K562 (cell line): ENCODE results near the gene SAMD10. TPM values are rescaled to one million over a fixed set of nuclear protein-coding genes. Genes with fewer than 3 reads are reported as not detected.

Experiments
- ATAC-seq: fragments of 200-7000 bp; cut with Tn5 transposase; 3 replicates; pipeline ENCODE4 v1.9.1; 2020; ENCODE audit warnings: moderate library complexity
- BruUV-seq: library from RNA; stranded (reverse); fragments of 400-500 nt; replicated peaks from 2 replicates; lab custom pipeline; 2021; lab: Mats Ljungman, UMichigan
- CTCF ChIA-PET: fragments of 300-600 bp; formaldehyde crosslinking; extraction: SDS; loops from one replicate; lab custom pipeline; 2021; ENCODE audit warnings: low intra/inter-chr PET ratio; lab: Yijun Ruan, JAX
- POLR2A ChIA-PET: fragments of 300-600, 350-650 bp; sonication (Branson Sonifier 250); formaldehyde crosslinking; extraction: SDS; loops from one replicate; lab custom pipeline; 2021; ENCODE audit warnings: antibody characterized with exemption, inconsistent platforms; lab: Yijun Ruan, JAX
- DNase-seq, 4 experiments: peaks; one replicate each; pipeline versions ENCODE4 v3.0.0 to v3.0.0-alpha.2; 2011 to 2018; ENCODE audit warnings: low spot score in 3 of 4, mixed read lengths in 3 of 4; ENCODE audit errors: extremely low read depth in 1 of 4
- FAIRE-seq: peaks from 2 replicates; lab custom pipeline; 2011; peaks lifted over from hg19 to GRCh38; lab: Jason Lieb, UNC
- H2AFZ ChIP-seq: 2 replicates; pipeline ENCODE4 v1.6.0; 2011; ENCODE audit warnings: low read depth, low read length, control low read depth, inconsistent platforms
- H3K27ac ChIP-seq: fragments of 200-600 bp; 3 replicates; pipeline ENCODE4 v1.8.0; 2011; ENCODE audit warnings: low read depth, mild to moderate bottlenecking, control low read depth, inconsistent platforms, low read length, moderate library complexity, mixed read lengths; ENCODE audit errors: extremely low read depth
- H3K27me3 ChIP-seq, 2 experiments: fragments of 300-600 bp in 1 of 2; 2 replicates in 1 of 2; 3 replicates in 1 of 2; pipeline versions ENCODE4 v1.6.0 to v1.8.0; 2011; ENCODE audit warnings: inconsistent platforms in 2 of 2, low read length in 2 of 2, mild to moderate bottlenecking in 1 of 2, mixed read lengths in 1 of 2, moderate library complexity in 1 of 2; ENCODE audit not compliant: control insufficient read depth in 2 of 2, insufficient read depth in 2 of 2
- H3K36me3 ChIP-seq: fragments of 300-600 bp; 3 replicates; pipeline ENCODE4 v1.8.0; 2011; ENCODE audit warnings: mild to moderate bottlenecking, low read length, inconsistent platforms; ENCODE audit not compliant: control insufficient read depth, insufficient read depth
- H3K4me1 ChIP-seq, 2 experiments: fragments of 200-600 bp in 1 of 2; replicated peaks in 1 of 2; 2 replicates in 1 of 2; 3 replicates in 1 of 2; pipeline versions ENCODE4 v1.5.1 to v1.8.0; 2011; ENCODE audit warnings: inconsistent platforms in 2 of 2, low read length in 2 of 2, mild to moderate bottlenecking in 1 of 2, mixed read lengths in 1 of 2, moderate library complexity in 1 of 2; ENCODE audit not compliant: control insufficient read depth in 2 of 2, insufficient read depth in 2 of 2
- H3K4me2 ChIP-seq: 2 replicates; pipeline ENCODE4 v1.6.1; 2011; ENCODE audit warnings: low read length, control low read depth, inconsistent platforms, mixed read lengths; ENCODE audit not compliant: insufficient read depth
- H3K4me3 ChIP-seq: fragments of 200-600 bp; sonication (generic), shearing (Covaris generic); 2 replicates; pipeline ENCODE4 v1.5.1; 2016; ENCODE audit warnings: control low read depth, inconsistent platforms
- H3K79me2 ChIP-seq: fragments of 200-600 bp; 3 replicates; pipeline ENCODE4 v1.8.0; 2011; ENCODE audit warnings: low read length, inconsistent platforms; ENCODE audit not compliant: control insufficient read depth, insufficient read depth
- H3K9ac ChIP-seq, 2 experiments: 2 replicates each; pipeline versions ENCODE4 v1.6.0 to v1.6.1; 2011; ENCODE audit warnings: low read depth in 2 of 2, low read length in 2 of 2, control low read depth in 1 of 2, inconsistent platforms in 1 of 2, mild to moderate bottlenecking in 1 of 2, mixed read lengths in 1 of 2; ENCODE audit not compliant: insufficient read depth in 1 of 2
- H3K9me1 ChIP-seq: one replicate; pipeline ENCODE4 v1.6.0; 2011; ENCODE audit warnings: inconsistent platforms, mild to moderate bottlenecking, low read length, moderate library complexity; ENCODE audit not compliant: control insufficient read depth, insufficient read depth
- H3K9me3 ChIP-seq: replicated peaks from 2 replicates; pipeline ENCODE4 v1.5.1; 2011; ENCODE audit warnings: low read depth, low read length, inconsistent platforms; ENCODE audit not compliant: control insufficient read depth, insufficient read depth
- H4K20me1 ChIP-seq: replicated peaks from 2 replicates; pipeline ENCODE4 v1.6.1; 2011; ENCODE audit warnings: low read length, inconsistent platforms, mixed read lengths; ENCODE audit not compliant: control insufficient read depth, insufficient read depth
- KDM1A ChIP-seq, 2 experiments: fragments of 450-650 bp; IDR thresholded peaks; 2 replicates each; pipeline ENCODE4 v1.6.1; 2016; ENCODE audit warnings: mild to moderate bottlenecking in 2 of 2
- WGBS: fragments of 100-300 bp; shearing (Covaris generic); methylation state at CpG from one replicate; pipeline ENCODE4 v1.1.6; 2016; ENCODE audit warnings: low coverage, mixed read lengths; ENCODE audit not compliant: insufficient coverage; ENCODE audit errors: missing lambda C conversion rate; 5-methylcytosine and 5-hydroxymethylcytosine counted together
- in situ Hi-C: fragments of 300-500 bp; cut with MboI; formaldehyde crosslinking; loops from 4 replicates; pipeline ENCODE4 v1.15.0; 2018; ENCODE audit warnings: inconsistent platforms, mixed read lengths
- intact Hi-C: fragments of 100-400 bp; cut with micrococcal nuclease; formaldehyde crosslinking; loops from 2 replicates; pipeline ENCODE4 v1.14.2; 2022
- polyA plus RNA-seq, 8 experiments: library from polyadenylated mRNA; depleted of rRNA in 4 of 8; stranded (reverse) in 5 of 8; unstranded in 3 of 8; fragments of >200 nt; fragmentation: Nextera tagmentation in 2 of 8; fragmentation: Illumina TruSeq in 1 of 8; extraction: Ambion mirVana in 2 of 8; extraction: Trizol in 1 of 8; gene quantifications; 2 replicates each; pipeline versions ENCODE4 v1.2.1 to v1.2.3, GENCODE V29; 2011 to 2014; ENCODE audit warnings: inconsistent platforms in 1 of 8, missing spikeins in 1 of 8
- total RNA-seq, 7 experiments: library from RNA; depleted of rRNA in 6 of 7; stranded (reverse); fragments of >200 nt in 6 of 7; fragmentation: Illumina TruSeq in 2 of 7; extraction: Trizol in 2 of 7; gene quantifications; 2 replicates each; pipeline versions ENCODE4 v1.2.1 to v1.2.3, GENCODE V29; 2011 to 2021; ENCODE audit warnings: low replicate concordance in 1 of 7
- TF ChIP-seq, protein P1 (sequence below): sonication (generic); formaldehyde crosslinking; IDR thresholded peaks from 2 replicates; pipeline ENCODE4 v1.5.0; 2020; ENCODE audit warnings: missing genetic modification reagents
- TF ChIP-seq, protein P2 (sequence below), 2 experiments: fragments of 450-650 bp; IDR thresholded peaks; 2 replicates each; pipeline ENCODE4 v1.6.1; 2018; ENCODE audit warnings: mild to moderate bottlenecking in 2 of 2, low read depth in 1 of 2; ENCODE audit not compliant: partially characterized antibody in 2 of 2

Gene SAMD10
- total and polyA plus RNA-seq, 9 of the 15 experiments (the other 6 are each of a cell fraction or from before 2014, with no cell fraction given): 0.37 to 15.2 (median 4.8) TPM

DNA sequence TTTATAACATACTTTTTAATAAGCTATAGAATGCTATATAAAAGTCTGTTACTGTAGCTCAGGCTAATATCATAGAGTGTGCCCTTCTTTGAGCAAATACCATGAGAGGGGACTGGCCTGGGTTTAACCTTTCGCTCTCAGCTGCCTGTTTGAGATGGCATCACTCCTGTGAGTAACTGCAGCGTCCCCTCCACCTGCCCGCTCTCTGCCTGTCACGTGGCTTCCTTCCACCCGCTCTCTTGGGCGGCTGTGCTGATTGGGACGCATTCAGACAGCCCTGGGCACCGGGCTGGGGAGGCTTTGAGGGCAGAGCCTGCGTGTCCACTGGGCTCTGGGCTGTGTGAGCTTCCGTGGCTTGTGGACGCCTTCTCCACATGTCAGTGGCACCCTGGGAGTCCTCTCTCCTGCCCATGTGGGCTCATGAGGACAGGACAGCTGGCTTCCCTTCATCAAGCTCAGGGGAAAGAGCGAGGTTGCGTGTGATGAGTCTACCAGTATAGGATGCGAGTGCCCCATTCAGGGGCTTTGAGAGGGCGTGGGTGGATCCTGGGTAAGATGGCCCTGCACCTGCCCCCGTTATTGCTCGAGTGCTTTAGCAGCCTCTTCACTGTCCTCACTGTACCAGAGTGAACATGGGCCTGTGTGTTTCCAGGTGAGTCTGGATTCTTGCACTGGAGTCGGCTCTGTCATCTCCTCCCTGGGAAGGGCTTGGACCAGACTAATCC, 45.8 kb upstream of the SAMD10 start:
- in situ Hi-C loops (no loop called here), intact Hi-C loops (no loop called here)
- H3K4me2 ChIP-seq: no peak overlapping the region
- 92% methylated on average over 18 of the region's 18 CpGs for WGBS
- no peaks in the 10 kb centered on the region for H3K9me1 ChIP-seq
- H4K20me1 ChIP-seq: peaks cover 3% of the 10 kb centered on the region; the same call in 1 of the 2 replicates
- no peak overlapping the region for H2AFZ ChIP-seq
- ChIA-PET POLR2A (no interaction called here), CTCF (no interaction called here)
- H3K27ac ChIP-seq: no peak overlapping the region
- peaks cover 0 to 7% of the 10 kb centered on the region in 2 experiments; a peak in 1 of 5 replicates for H3K4me1 ChIP-seq
- DNase-seq: no peak
- H3K79me2 ChIP-seq: no peaks in the 10 kb centered on the region
- no peak for ATAC-seq
- no peak overlapping the region for H3K4me3 ChIP-seq
- no peak for TF ChIP-seq KDM1A (IDR thresholded peaks at IDR 0.05)
- TF ChIP-seq, protein P1, sequence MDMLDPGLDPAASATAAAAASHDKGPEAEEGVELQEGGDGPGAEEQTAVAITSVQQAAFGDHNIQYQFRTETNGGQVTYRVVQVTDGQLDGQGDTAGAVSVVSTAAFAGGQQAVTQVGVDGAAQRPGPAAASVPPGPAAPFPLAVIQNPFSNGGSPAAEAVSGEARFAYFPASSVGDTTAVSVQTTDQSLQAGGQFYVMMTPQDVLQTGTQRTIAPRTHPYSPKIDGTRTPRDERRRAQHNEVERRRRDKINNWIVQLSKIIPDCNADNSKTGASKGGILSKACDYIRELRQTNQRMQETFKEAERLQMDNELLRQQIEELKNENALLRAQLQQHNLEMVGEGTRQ (CRISPR knock-in tag): no peak
- TF ChIP-seq, protein P2, sequence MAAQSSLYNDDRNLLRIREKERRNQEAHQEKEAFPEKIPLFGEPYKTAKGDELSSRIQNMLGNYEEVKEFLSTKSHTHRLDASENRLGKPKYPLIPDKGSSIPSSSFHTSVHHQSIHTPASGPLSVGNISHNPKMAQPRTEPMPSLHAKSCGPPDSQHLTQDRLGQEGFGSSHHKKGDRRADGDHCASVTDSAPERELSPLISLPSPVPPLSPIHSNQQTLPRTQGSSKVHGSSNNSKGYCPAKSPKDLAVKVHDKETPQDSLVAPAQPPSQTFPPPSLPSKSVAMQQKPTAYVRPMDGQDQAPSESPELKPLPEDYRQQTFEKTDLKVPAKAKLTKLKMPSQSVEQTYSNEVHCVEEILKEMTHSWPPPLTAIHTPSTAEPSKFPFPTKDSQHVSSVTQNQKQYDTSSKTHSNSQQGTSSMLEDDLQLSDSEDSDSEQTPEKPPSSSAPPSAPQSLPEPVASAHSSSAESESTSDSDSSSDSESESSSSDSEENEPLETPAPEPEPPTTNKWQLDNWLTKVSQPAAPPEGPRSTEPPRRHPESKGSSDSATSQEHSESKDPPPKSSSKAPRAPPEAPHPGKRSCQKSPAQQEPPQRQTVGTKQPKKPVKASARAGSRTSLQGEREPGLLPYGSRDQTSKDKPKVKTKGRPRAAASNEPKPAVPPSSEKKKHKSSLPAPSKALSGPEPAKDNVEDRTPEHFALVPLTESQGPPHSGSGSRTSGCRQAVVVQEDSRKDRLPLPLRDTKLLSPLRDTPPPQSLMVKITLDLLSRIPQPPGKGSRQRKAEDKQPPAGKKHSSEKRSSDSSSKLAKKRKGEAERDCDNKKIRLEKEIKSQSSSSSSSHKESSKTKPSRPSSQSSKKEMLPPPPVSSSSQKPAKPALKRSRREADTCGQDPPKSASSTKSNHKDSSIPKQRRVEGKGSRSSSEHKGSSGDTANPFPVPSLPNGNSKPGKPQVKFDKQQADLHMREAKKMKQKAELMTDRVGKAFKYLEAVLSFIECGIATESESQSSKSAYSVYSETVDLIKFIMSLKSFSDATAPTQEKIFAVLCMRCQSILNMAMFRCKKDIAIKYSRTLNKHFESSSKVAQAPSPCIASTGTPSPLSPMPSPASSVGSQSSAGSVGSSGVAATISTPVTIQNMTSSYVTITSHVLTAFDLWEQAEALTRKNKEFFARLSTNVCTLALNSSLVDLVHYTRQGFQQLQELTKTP (IDR thresholded peaks at IDR 0.05; ENCODE audit: low read depth in 1 of 2, partially characterized antibody in 2 of 2): no peak
- no peak for FAIRE-seq
- H3K27me3 ChIP-seq: no peaks in the 10 kb centered on the region
- no peaks in the 10 kb centered on the region for H3K9me3 ChIP-seq
- BruUV-seq: no TSS peak
- H3K9ac ChIP-seq: no peak overlapping the region
- peaks cover 90% of the 10 kb centered on the region; the same call in 2 of the 3 replicates for H3K36me3 ChIP-seq
